HCT116 (cell line): ENCODE results near the gene CELF4. TPM values are rescaled to one million over a fixed set of nuclear protein-coding genes. Genes with fewer than 3 reads are reported as not detected.

ENCODE experiments used
- ATAC-seq: fragments of 200-7000 bp; cut with Tn5 transposase; 2 replicates; pipeline ENCODE4 v1.9.1; 2020; ENCODE audit warnings: mild to moderate bottlenecking, moderate library complexity
- BruUV-seq: library from RNA; stranded (reverse); fragments of 400-500 nt; replicated peaks from 2 replicates; lab custom pipeline; 2021; lab: Mats Ljungman, UMichigan
- CTCF ChIA-PET: fragments of 300-600 bp; sonication (Branson Sonifier 250); formaldehyde crosslinking; loops from one replicate; lab custom pipeline; 2021; ENCODE audit warnings: antibody characterized with exemption; lab: Charles Lee
- POLR2A ChIA-PET: fragments of 300-600, 350-600 bp; sonication (Branson Sonifier 250); formaldehyde crosslinking; loops from one replicate; lab custom pipeline; 2021; ENCODE audit warnings: antibody characterized with exemption; lab: Charles Lee
- RAD21 ChIA-PET, 2 experiments: fragments of 300-600 bp; sonication (Branson Sonifier 250); formaldehyde crosslinking; loops; one replicate each; lab custom pipeline; 2023; ENCODE audit warnings: low total read pairs in 2 of 2; ENCODE audit not compliant: uncharacterized antibody in 2 of 2, unreplicated experiment in 2 of 2, low non-redundant PET in 1 of 2; lab: Charles Lee
- DNase-seq: peaks from one replicate; pipeline ENCODE4 v3.0.0-alpha.2; 2010; ENCODE audit warnings: low read depth, low spot score
- H2AFZ ChIP-seq: fragments of 200-600 bp; shearing (Covaris generic), sonication (generic); 2 replicates; pipeline ENCODE4 v1.6.1; 2017; ENCODE audit warnings: low read depth, mixed run types, mixed read lengths, antibody characterized with exemption, low read length; ENCODE audit not compliant: poor library complexity, severe bottlenecking
- H3K27ac ChIP-seq: 2 replicates; pipeline ENCODE4 v1.5.1; 2012; ENCODE audit warnings: low read depth, low read length
- H3K27me3 ChIP-seq: fragments of 200-600 bp; sonication (generic); 2 replicates; pipeline ENCODE4 v1.6.1; 2016; ENCODE audit warnings: mixed run types, low read length, mixed read lengths; ENCODE audit not compliant: insufficient read depth
- H3K36me3 ChIP-seq, 2 experiments: fragments of 200-500 bp in 1 of 2; fragments of 200-600 bp in 1 of 2; sonication (Bioruptor generic) in 1 of 2; sonication (generic) in 1 of 2; 2 replicates each; pipeline versions ENCODE4 v1.5.1 to v1.6.1; 2014 to 2016; ENCODE audit warnings: low read length in 2 of 2, inconsistent platforms in 1 of 2, mixed read lengths in 1 of 2, mixed run types in 1 of 2; ENCODE audit not compliant: insufficient read depth in 2 of 2, control insufficient read depth in 1 of 2
- H3K4me1 ChIP-seq, 2 experiments: fragments of 200-600 bp in 1 of 2; sonication (generic) in 1 of 2; 2 replicates each; pipeline versions ENCODE4 v1.5.1 to v1.6.1; 2012 to 2017; ENCODE audit warnings: low read length in 2 of 2, inconsistent platforms in 1 of 2, mild to moderate bottlenecking in 1 of 2, mixed read lengths in 1 of 2, mixed run types in 1 of 2, moderate library complexity in 1 of 2; ENCODE audit not compliant: insufficient read depth in 2 of 2, control insufficient read depth in 1 of 2
- H3K4me2 ChIP-seq: fragments of 200-600 bp; sonication (generic); 2 replicates; pipeline ENCODE4 v1.6.1; 2017; ENCODE audit warnings: mixed run types, low read length, mixed read lengths
- H3K4me3 ChIP-seq, 2 experiments: fragments of 200-600 bp in 1 of 2; sonication (generic) in 1 of 2; replicated peaks in 1 of 2; 2 replicates each; pipeline ENCODE4 v1.5.1; 2011 to 2016; ENCODE audit warnings: low read length in 2 of 2, control low read depth in 1 of 2, low read depth in 1 of 2, mild to moderate bottlenecking in 1 of 2, mixed read lengths in 1 of 2, mixed run types in 1 of 2
- H3K79me2 ChIP-seq: fragments of 200-600 bp; sonication (generic); 2 replicates; pipeline ENCODE4 v1.6.1; 2017; ENCODE audit warnings: mild to moderate bottlenecking, mixed run types, low read length, moderate library complexity, mixed read lengths; ENCODE audit not compliant: insufficient read depth
- H3K9ac ChIP-seq: fragments of 200-600 bp; sonication (generic); 2 replicates; pipeline ENCODE4 v1.6.1; 2016; ENCODE audit warnings: low read length, mixed read lengths
- H3K9me2 ChIP-seq: fragments of 200-600 bp; sonication (generic), shearing (Covaris generic); 2 replicates; pipeline ENCODE4 v1.6.1; 2017; ENCODE audit warnings: mixed run types, mild to moderate bottlenecking, moderate library complexity; ENCODE audit not compliant: insufficient read depth
- H3K9me3 ChIP-seq, 2 experiments: fragments of 200-500 bp in 1 of 2; fragments of 200-600 bp in 1 of 2; sonication (Bioruptor generic) in 1 of 2; sonication (generic) in 1 of 2; 2 replicates each; pipeline ENCODE4 v1.6.1; 2014 to 2017; ENCODE audit warnings: low read length in 2 of 2, mixed read lengths in 2 of 2, inconsistent platforms in 1 of 2, low read depth in 1 of 2, mild to moderate bottlenecking in 1 of 2, mixed run types in 1 of 2, moderate library complexity in 1 of 2; ENCODE audit not compliant: control insufficient read depth in 1 of 2, insufficient read depth in 1 of 2
- H4K20me1 ChIP-seq: fragments of 200-600 bp; sonication (generic), shearing (Covaris generic); 2 replicates; pipeline ENCODE4 v1.6.1; 2017; ENCODE audit warnings: mixed run types, mild to moderate bottlenecking, moderate library complexity; ENCODE audit not compliant: insufficient read depth
- CBX3 ChIP-seq: IDR thresholded peaks from 2 replicates; pipeline ENCODE4 v1.6.1; 2012; ENCODE audit warnings: low read depth
- CTCF ChIP-seq, 3 experiments: fragments of 200-600 bp in 1 of 3; sonication (generic) in 1 of 3; IDR thresholded peaks in 2 of 3; conservative IDR thresholded peaks in 1 of 3; 2 replicates each; pipeline ENCODE4 v1.5.1; 2012 to 2017; ENCODE audit warnings: low read depth in 2 of 3, low read length in 2 of 3, antibody characterized with exemption in 1 of 3, borderline replicate concordance in 1 of 3, control low read depth in 1 of 3, mild to moderate bottlenecking in 1 of 3, mixed read lengths in 1 of 3, mixed run types in 1 of 3, moderate library complexity in 1 of 3; ENCODE audit not compliant: insufficient read depth in 1 of 3
- EGR1 ChIP-seq: IDR thresholded peaks from 2 replicates; pipeline ENCODE4 v1.6.1; 2012; ENCODE audit warnings: low read depth
- ELF1 ChIP-seq: IDR thresholded peaks from 2 replicates; pipeline ENCODE4 v1.6.1; 2012; ENCODE audit warnings: low read depth, borderline replicate concordance
- EZH2 ChIP-seq: fragments of 200-600 bp; sonication (generic); IDR thresholded peaks from 2 replicates; pipeline ENCODE4 v1.6.1; 2017; ENCODE audit warnings: antibody characterized with exemption, mixed run types
- EZH2phosphoT487 ChIP-seq: fragments of 200-600 bp; IDR thresholded peaks from 2 replicates; pipeline ENCODE4 v1.6.1; 2018; ENCODE audit warnings: antibody characterized with exemption, borderline replicate concordance
- JUND ChIP-seq: IDR thresholded peaks from 2 replicates; pipeline ENCODE4 v1.6.1; 2012
- POLR2A ChIP-seq: IDR thresholded peaks from 2 replicates; pipeline ENCODE4 v1.7.0; 2011; ENCODE audit warnings: borderline replicate concordance; ENCODE audit not compliant: insufficient read depth, insufficient read length; ENCODE audit errors: extremely low read depth
- RAD21 ChIP-seq: IDR thresholded peaks from 2 replicates; pipeline ENCODE4 v1.6.1; 2012; ENCODE audit warnings: low read depth, mild to moderate bottlenecking
- REST ChIP-seq: IDR thresholded peaks from 2 replicates; pipeline ENCODE4 v1.6.1; 2012; ENCODE audit warnings: low read depth
- SIN3A ChIP-seq: IDR thresholded peaks from 2 replicates; pipeline ENCODE4 v1.6.1; 2012; ENCODE audit warnings: low read depth
- SP1 ChIP-seq: IDR thresholded peaks from 2 replicates; pipeline ENCODE4 v1.6.1; 2012; ENCODE audit warnings: low read depth
- SRF ChIP-seq: IDR thresholded peaks from 2 replicates; pipeline ENCODE4 v1.6.1; 2012; ENCODE audit warnings: low read depth
- TCF7L2 ChIP-seq: IDR thresholded peaks from 2 replicates; pipeline ENCODE4 v1.7.0; 2011; ENCODE audit warnings: borderline replicate concordance, inconsistent platforms; ENCODE audit not compliant: insufficient read depth, insufficient read length; ENCODE audit errors: extremely low read depth
- YY1 ChIP-seq: IDR thresholded peaks from 2 replicates; pipeline ENCODE4 v1.6.1; 2011; ENCODE audit warnings: low read length, low read depth, moderate library complexity, mild to moderate bottlenecking; ENCODE audit not compliant: insufficient replicate concordance; ENCODE audit errors: extremely low read depth
- ZNF274 ChIP-seq: fragments of 200-500 bp; sonication (Bioruptor generic); IDR thresholded peaks from 2 replicates; pipeline ENCODE4 v1.6.1; 2014; ENCODE audit warnings: mild to moderate bottlenecking, low read depth, low read length, inconsistent platforms
- intact Hi-C: fragments of 100-400 bp; cut with micrococcal nuclease; formaldehyde crosslinking; loops from 2 replicates; pipeline ENCODE4 v1.10.0; 2022
- total RNA-seq: library from RNA; stranded (reverse); gene quantifications from one replicate; pipeline ENCODE4 v1.2.1, GENCODE V29; 2021; ENCODE audit not compliant: unreplicated experiment
- TF ChIP-seq, protein P1 (sequence below): IDR thresholded peaks from 2 replicates; pipeline ENCODE4 v1.6.1; 2012
- TF ChIP-seq, protein P2 (sequence below): IDR thresholded peaks from 2 replicates; pipeline ENCODE4 v1.6.1; 2011; ENCODE audit warnings: mild to moderate bottlenecking, low read length, moderate library complexity; ENCODE audit not compliant: insufficient replicate concordance; ENCODE audit errors: extremely low read depth
- TF ChIP-seq, protein P3 (sequence below): IDR thresholded peaks from 2 replicates; pipeline ENCODE4 v1.6.1; 2012

The CELF4 gene
- total RNA-seq, 1 experiment from 2014 or later, result not detected

- no TSS peak for BruUV-seq
These were observed 58.4 kb downstream of the CELF4 start for GRCh38 chr18:37507239-37507638.

More at GRCh38 chr18:37507239-37507638, 58.4 kb downstream of the CELF4 start:
- Histone ChIP-seq H3K36me3 (no peaks in the 10 kb centered on the region), H3K4me1 (no peaks in the 10 kb centered on the region), H2AFZ (no peak overlapping the region), H3K9me2 (no peaks in the 10 kb centered on the region), H3K4me2 (no peak overlapping the region), H4K20me1 (no peaks in the 10 kb centered on the region), H3K9ac (no peak overlapping the region), H3K4me3 (no peak overlapping the region), H3K79me2 (no peaks in the 10 kb centered on the region), H3K9me3 (no peaks in the 10 kb centered on the region), H3K27me3 (peaks cover 48% of the 10 kb centered on the region), H3K27ac (no peak overlapping the region)
- TF ChIP-seq RAD21, result no peak
- TF ChIP-seq REST, result no peak
- TF ChIP-seq CTCF (IDR thresholded peaks at IDR 0.05 in 2 of 3, conservative IDR thresholded peaks at IDR 0.05 in 1 of 3; ENCODE audit: borderline replicate concordance in 1 of 3, insufficient read depth in 1 of 3, low read depth in 2 of 3, low read length in 2 of 3), result no peak
- no peak for TF ChIP-seq EZH2
- TF ChIP-seq JUND, result no peak
- TF ChIP-seq EGR1, result no peak
- TF ChIP-seq ELF1, result no peak
- TF ChIP-seq SP1, result no peak
- TF ChIP-seq EZH2phosphoT487, result no peak
- no peak for TF ChIP-seq SIN3A
- no peak for TF ChIP-seq ZNF274
- no peak for TF ChIP-seq POLR2A
- no peak for TF ChIP-seq YY1
- no peak for TF ChIP-seq SRF
- no peak for TF ChIP-seq TCF7L2
- TF ChIP-seq, protein P1, sequence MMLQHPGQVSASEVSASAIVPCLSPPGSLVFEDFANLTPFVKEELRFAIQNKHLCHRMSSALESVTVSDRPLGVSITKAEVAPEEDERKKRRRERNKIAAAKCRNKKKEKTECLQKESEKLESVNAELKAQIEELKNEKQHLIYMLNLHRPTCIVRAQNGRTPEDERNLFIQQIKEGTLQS, result no peak
- TF ChIP-seq CBX3, result no peak
- TF ChIP-seq, protein P2, sequence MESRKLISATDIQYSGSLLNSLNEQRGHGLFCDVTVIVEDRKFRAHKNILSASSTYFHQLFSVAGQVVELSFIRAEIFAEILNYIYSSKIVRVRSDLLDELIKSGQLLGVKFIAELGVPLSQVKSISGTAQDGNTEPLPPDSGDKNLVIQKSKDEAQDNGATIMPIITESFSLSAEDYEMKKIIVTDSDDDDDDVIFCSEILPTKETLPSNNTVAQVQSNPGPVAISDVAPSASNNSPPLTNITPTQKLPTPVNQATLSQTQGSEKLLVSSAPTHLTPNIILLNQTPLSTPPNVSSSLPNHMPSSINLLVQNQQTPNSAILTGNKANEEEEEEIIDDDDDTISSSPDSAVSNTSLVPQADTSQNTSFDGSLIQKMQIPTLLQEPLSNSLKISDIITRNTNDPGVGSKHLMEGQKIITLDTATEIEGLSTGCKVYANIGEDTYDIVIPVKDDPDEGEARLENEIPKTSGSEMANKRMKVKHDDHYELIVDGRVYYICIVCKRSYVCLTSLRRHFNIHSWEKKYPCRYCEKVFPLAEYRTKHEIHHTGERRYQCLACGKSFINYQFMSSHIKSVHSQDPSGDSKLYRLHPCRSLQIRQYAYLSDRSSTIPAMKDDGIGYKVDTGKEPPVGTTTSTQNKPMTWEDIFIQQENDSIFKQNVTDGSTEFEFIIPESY, result no peak
- TF ChIP-seq, protein P3, sequence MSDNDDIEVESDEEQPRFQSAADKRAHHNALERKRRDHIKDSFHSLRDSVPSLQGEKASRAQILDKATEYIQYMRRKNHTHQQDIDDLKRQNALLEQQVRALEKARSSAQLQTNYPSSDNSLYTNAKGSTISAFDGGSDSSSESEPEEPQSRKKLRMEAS, result no peak
- ATAC-seq (no peak), DNase-seq (no peak)
- CTCF ChIA-PET, result no interaction called here
- intact Hi-C loops, result no loop called here
- POLR2A ChIA-PET, result no interaction called here
- RAD21 ChIA-PET, result no interaction called here
